H9 (cell line): ENCODE data around the gene DYNLRB2. TPM values are rescaled to one million over a fixed set of nuclear protein-coding genes. Genes with fewer than 3 reads are reported as not detected.

Source experiments
- DNase-seq: peaks from one replicate; pipeline ENCODE4 v3.0.0-alpha.2; 2017
- H2AFZ ChIP-seq: one replicate; pipeline ENCODE4 v1.6.1; 2013; ENCODE audit warnings: mild to moderate bottlenecking, low read length, control low read depth, moderate library complexity
- H2AK5ac ChIP-seq: 2 replicates; pipeline ENCODE4 v1.6.1; 2013; ENCODE audit warnings: low read length, control low read depth, mixed read lengths; ENCODE audit not compliant: insufficient read length
- H2BK120ac ChIP-seq: one replicate; pipeline ENCODE4 v1.6.1; 2013; ENCODE audit warnings: low read depth, mild to moderate bottlenecking, low read length, control low read depth, inconsistent platforms; ENCODE audit not compliant: poor library complexity, severe bottlenecking
- H2BK12ac ChIP-seq: 2 replicates; pipeline ENCODE4 v1.6.1; 2013; ENCODE audit warnings: low read length, control low read depth, mixed read lengths, low read depth; ENCODE audit not compliant: insufficient read length
- H2BK15ac ChIP-seq: 2 replicates; pipeline ENCODE4 v1.6.1; 2013; ENCODE audit warnings: low read depth, low read length, control low read depth
- H2BK20ac ChIP-seq: one replicate; pipeline ENCODE4 v1.6.1; 2013; ENCODE audit warnings: low read depth, mild to moderate bottlenecking, low read length, control low read depth, inconsistent platforms; ENCODE audit not compliant: poor library complexity, severe bottlenecking
- H2BK5ac ChIP-seq: 2 replicates; pipeline ENCODE4 v1.6.1; 2013; ENCODE audit warnings: low read length, control low read depth, mixed read lengths; ENCODE audit not compliant: insufficient read length
- H3K14ac ChIP-seq: 2 replicates; pipeline ENCODE4 v1.6.1; 2013; ENCODE audit warnings: low read length, control low read depth; ENCODE audit not compliant: insufficient read depth
- H3K18ac ChIP-seq: 2 replicates; pipeline ENCODE4 v1.6.1; 2013; ENCODE audit warnings: low read depth, mild to moderate bottlenecking, mixed read lengths, low read length, control low read depth; ENCODE audit not compliant: insufficient read length
- H3K23ac ChIP-seq: 2 replicates; pipeline ENCODE4 v1.6.1; 2013; ENCODE audit warnings: low read length, control low read depth, mixed read lengths, low read depth; ENCODE audit not compliant: insufficient read length
- H3K23me2 ChIP-seq: 2 replicates; pipeline ENCODE4 v1.6.1; 2013; ENCODE audit warnings: low read depth, mild to moderate bottlenecking, mixed read lengths, low read length, control low read depth; ENCODE audit not compliant: insufficient read length, poor library complexity, severe bottlenecking
- H3K27ac ChIP-seq: 2 replicates; pipeline ENCODE4 v1.5.1; 2013; ENCODE audit warnings: low read length, control low read depth, mixed read lengths, low read depth; ENCODE audit not compliant: insufficient read length
- H3K27me3 ChIP-seq: 2 replicates; pipeline ENCODE4 v1.6.1; 2013; ENCODE audit warnings: low read length, control low read depth, inconsistent platforms; ENCODE audit not compliant: insufficient read depth
- H3K4ac ChIP-seq: 2 replicates; pipeline ENCODE4 v1.6.1; 2013; ENCODE audit warnings: low read depth, mild to moderate bottlenecking, control low read depth, inconsistent platforms, low read length, moderate library complexity
- H3K4me1 ChIP-seq: 2 replicates; pipeline ENCODE4 v1.6.1; 2013; ENCODE audit warnings: low read length, control low read depth, inconsistent platforms; ENCODE audit not compliant: insufficient read depth
- H3K4me2 ChIP-seq: 2 replicates; pipeline ENCODE4 v1.6.1; 2013; ENCODE audit warnings: low read length, control low read depth, mixed read lengths; ENCODE audit not compliant: insufficient read length, insufficient read depth
- H3K56ac ChIP-seq: 2 replicates; pipeline ENCODE4 v1.6.1; 2013; ENCODE audit warnings: low read depth, mild to moderate bottlenecking, mixed read lengths, low read length, control low read depth; ENCODE audit not compliant: insufficient read length
- H3K79me1 ChIP-seq: 2 replicates; pipeline ENCODE4 v1.6.1; 2013; ENCODE audit warnings: low read depth, mild to moderate bottlenecking, moderate library complexity, low read length, control low read depth, inconsistent platforms; ENCODE audit not compliant: insufficient read depth, poor library complexity, severe bottlenecking
- H3K79me2 ChIP-seq: 2 replicates; pipeline ENCODE4 v1.6.1; 2013; ENCODE audit warnings: low read length, control low read depth, inconsistent platforms; ENCODE audit not compliant: insufficient read depth
- H3K9ac ChIP-seq: 2 replicates; pipeline ENCODE4 v1.6.1; 2013; ENCODE audit warnings: low read length, control low read depth, mixed read lengths; ENCODE audit not compliant: insufficient read length; ENCODE audit errors: extremely low read depth
- H3K9me3 ChIP-seq: one replicate; pipeline ENCODE4 v1.6.1; 2013; ENCODE audit warnings: low read depth, low read length, inconsistent platforms; ENCODE audit not compliant: control insufficient read depth
- H3T11ph ChIP-seq: one replicate; pipeline ENCODE4 v1.6.1; 2013; ENCODE audit warnings: mild to moderate bottlenecking, low read length, control low read depth, inconsistent platforms
- H4K20me1 ChIP-seq: one replicate; pipeline ENCODE4 v1.6.1; 2013; ENCODE audit not compliant: control insufficient read depth, insufficient read length, insufficient read depth
- H4K5ac ChIP-seq: 2 replicates; pipeline ENCODE4 v1.6.1; 2013; ENCODE audit warnings: low read depth, mild to moderate bottlenecking, mixed read lengths, low read length, control low read depth; ENCODE audit not compliant: insufficient read length
- H4K8ac ChIP-seq: replicated peaks from 2 replicates; pipeline ENCODE4 v1.6.1; 2013; ENCODE audit warnings: low read length, control low read depth, mixed read lengths, low read depth; ENCODE audit not compliant: insufficient read length
- H4K91ac ChIP-seq: 2 replicates; pipeline ENCODE4 v1.6.1; 2013; ENCODE audit warnings: low read depth, mild to moderate bottlenecking, moderate library complexity, mixed read lengths, low read length, control low read depth; ENCODE audit not compliant: insufficient read length
- H3K27ac Mint-ChIP-seq, 3 experiments: 2 replicates in 2 of 3; 3 replicates in 1 of 3; pipeline ENCODE4 v1.8.0; 2020 to 2021; ENCODE audit warnings: mixed read lengths in 3 of 3, mild to moderate bottlenecking in 1 of 3, moderate library complexity in 1 of 3
- H3K27me3 Mint-ChIP-seq: 2 replicates; pipeline ENCODE4 v1.8.0; 2021; ENCODE audit warnings: low read depth, mild to moderate bottlenecking, moderate library complexity, mixed read lengths
- H3K36me3 Mint-ChIP-seq, 3 experiments: 2 replicates in 2 of 3; 3 replicates in 1 of 3; pipeline ENCODE4 v1.8.0; 2020 to 2021; ENCODE audit warnings: low read depth in 3 of 3, mixed read lengths in 3 of 3; ENCODE audit not compliant: insufficient read depth in 1 of 3
- H3K4me1 Mint-ChIP-seq, 2 experiments: 2 replicates each; pipeline ENCODE4 v1.8.0; 2020; ENCODE audit warnings: mixed read lengths in 2 of 2
- H3K4me3 Mint-ChIP-seq, 2 experiments: 2 replicates in 1 of 2; 3 replicates in 1 of 2; pipeline ENCODE4 v1.8.0; 2020 to 2021; ENCODE audit warnings: mild to moderate bottlenecking in 2 of 2, mixed read lengths in 2 of 2, moderate library complexity in 1 of 2
- H3K9me3 Mint-ChIP-seq, 2 experiments: 2 replicates in 1 of 2; 3 replicates in 1 of 2; pipeline ENCODE4 v1.8.0; 2020; ENCODE audit warnings: mild to moderate bottlenecking in 2 of 2, mixed read lengths in 2 of 2, moderate library complexity in 1 of 2
- CTCF ChIP-seq: fragments of 200-600 bp; sonication (generic); conservative IDR thresholded peaks from 3 replicates; pipeline ENCODE4 v1.8.0; 2021; ENCODE audit warnings: antibody characterized with exemption, mild to moderate bottlenecking
- WGBS: extraction: QIAGEN DNeasy Blood & Tissue Kit; methylation state at CpG from one replicate; pipeline ENCODE4 v1.1.7; 2013; ENCODE audit warnings: missing lambda C conversion rate, low lambda C conversion rate, mixed read lengths; ENCODE audit not compliant: insufficient read length; ENCODE audit errors: extremely low coverage; 5-methylcytosine and 5-hydroxymethylcytosine counted together
- total RNA-seq: library from RNA; stranded (reverse); gene quantifications from 2 replicates; pipeline ENCODE4 v1.2.1, GENCODE V29; 2021

Gene DYNLRB2
- total RNA-seq, 1 experiment from 2014 or later: not detected

- Histone ChIP-seq H2BK15ac (no peak overlapping the region), H2AFZ (no peak overlapping the region), H3K27me3 (no peaks in the 10 kb centered on the region), H4K91ac (no peak overlapping the region), H3K9ac (no peak overlapping the region), H2BK12ac (no peak overlapping the region), H4K20me1 (no peaks in the 10 kb centered on the region), H3K56ac (no peak overlapping the region), H4K5ac (no peak overlapping the region), H2BK5ac (no peak overlapping the region), H2BK120ac (no peak overlapping the region), H3K4me2 (no peak overlapping the region), H3K27ac (no peak overlapping the region), H3T11ph (no peak overlapping the region), H3K18ac (no peak overlapping the region), H3K4ac (no peak overlapping the region), H3K14ac (no peak overlapping the region), H3K23me2 (no peaks in the 10 kb centered on the region), H3K4me1 (no peaks in the 10 kb centered on the region), H4K8ac (no peak overlapping the region), H3K23ac (no peak overlapping the region), H2AK5ac (no peak overlapping the region), H3K79me2 (no peaks in the 10 kb centered on the region), H3K79me1 (no peaks in the 10 kb centered on the region), H2BK20ac (no peak overlapping the region), H3K9me3 (no peaks in the 10 kb centered on the region)
- H3K4me1 Mint-ChIP-seq: no peaks in the 10 kb centered on the region
- H3K27me3 Mint-ChIP-seq: peaks cover 16% of the 10 kb centered on the region
- no peak overlapping the region for H3K27ac Mint-ChIP-seq
- DNase-seq: no peak
- H3K4me3 Mint-ChIP-seq: no peak overlapping the region
- TF ChIP-seq CTCF: no peak
- WGBS: no CpG with 5 or more reads among the region's 2 CpGs
- H3K9me3 Mint-ChIP-seq: no peaks in the 10 kb centered on the region
- H3K36me3 Mint-ChIP-seq: no peaks in the 10 kb centered on the region
Observed at GRCh38 chr16:80547145-80547544, 6.4 kb downstream of the DYNLRB2 start.
